NCI-H82 treated with DMSO at 0.1 percent for 48 hours (cell line): Measurements from ENCODE around the gene G3BP1.
A peak's percentile ranks its signal among the peaks of the same experiment; 100 is the strongest.
"Not testable (repeated sequence)": the region's sequence is repeated elsewhere in the genome, so short reads cannot be mapped to it uniquely, and the experiment has no call there.

Source experiments
- DNase-seq: peaks from one replicate; lab custom pipeline; 2025; ENCODE audit not compliant: unreplicated experiment; lab: John Stamatoyannopoulos, UW

The G3BP1 gene

GRCh38 chr5:151793358-151793757 lies 21.6 kb downstream of the G3BP1 start:
- no peak for DNase-seq

- no peak for DNase-seq
These were observed 23.7 kb downstream of the G3BP1 start for GRCh38 chr5:151795426-151795825.

GRCh38 chr5:151798674-151799073 lies 26.9 kb downstream of the G3BP1 start:
- DNase-seq: no peak

- DNase-seq: no peak
These were observed 27.7 kb downstream of the G3BP1 start for GRCh38 chr5:151799407-151799806.

- DNase-seq: no peak
These were observed 28.8 kb downstream of the G3BP1 start for GRCh38 chr5:151800532-151800931.

GRCh38 chr5:151805414-151806223 lies 33.9 kb downstream of the G3BP1 start:
- no peak for DNase-seq

GRCh38 chr5:151808451-151809169 lies 36.9 kb downstream of the G3BP1 start:
- DNase-seq: no peak

GRCh38 chr5:151810449-151810848 lies 38.7 kb downstream of the G3BP1 start:
- no peak for DNase-seq

- no peak for DNase-seq
These were observed 39.1 kb downstream of the G3BP1 start for GRCh38 chr5:151810897-151811296.

GRCh38 chr5:151811593-151812321 lies 40.0 kb downstream of the G3BP1 start:
- no peak for DNase-seq

GRCh38 chr5:151812757-151813309 lies 41.1 kb downstream of the G3BP1 start:
- no peak for DNase-seq

- no peak for DNase-seq
These were observed 43.3 kb downstream of the G3BP1 start for GRCh38 chr5:151815051-151815450.

- no peak for DNase-seq
These were observed 48.1 kb downstream of the G3BP1 start for GRCh38 chr5:151819830-151820229.

- no peak for DNase-seq
These were observed 48.5 kb downstream of the G3BP1 start for GRCh38 chr5:151820271-151820670.

GRCh38 chr5:151820903-151821302 lies 49.1 kb downstream of the G3BP1 start:
- DNase-seq: no peak

- no peak for DNase-seq
These were observed 50.4 kb downstream of the G3BP1 start for GRCh38 chr5:151822141-151822540.

GRCh38 chr5:151825445-151825844 lies 53.7 kb downstream of the G3BP1 start:
- DNase-seq: peak; percentile 59

- no peak for DNase-seq
These were observed 57.6 kb downstream of the G3BP1 start for GRCh38 chr5:151829370-151829769.

GRCh38 chr5:151832843-151833242 lies 61.1 kb downstream of the G3BP1 start:
- DNase-seq: not testable (repeated sequence)

GRCh38 chr5:151846765-151847164 lies 75.0 kb downstream of the G3BP1 start:
- no peak for DNase-seq

GRCh38 chr5:151847871-151848270 lies 76.1 kb downstream of the G3BP1 start:
- DNase-seq: no peak
